Fibroblast of mammary gland (primary cell): ENCODE results near the gene GM2A.
A peak's percentile ranks its signal among the peaks of the same experiment; 100 is the strongest.

Experiments used
- DNase-seq: peaks from one replicate; pipeline ENCODE4 v3.0.0-alpha.2; 2010; ENCODE audit warnings: low read depth
- H3K4me3 ChIP-seq: 2 replicates; pipeline ENCODE4 v1.5.1; 2011; ENCODE audit warnings: low read depth, mild to moderate bottlenecking, low read length, moderate library complexity; ENCODE audit not compliant: control insufficient read depth
- CTCF ChIP-seq: conservative IDR thresholded peaks from 2 replicates; pipeline ENCODE4 v1.5.1; 2011; ENCODE audit warnings: low read depth, low read length, inconsistent platforms; ENCODE audit not compliant: control insufficient read depth, insufficient read depth

GM2A gene

GRCh38 chr5:151252762-151253604 lies at the start of gene GM2A:
Gene GM2A, plus strand, starts transcription at chr5:151253185. Its CDS starts 32 bp downstream, at chr5:151253217.
- no peak for TF ChIP-seq CTCF
- DNase-seq: peak; percentile 99
- H3K4me3 ChIP-seq: peak within 1 kb of the TSS; percentile 88

- no peak for TF ChIP-seq CTCF
- H3K4me3 ChIP-seq: no peak overlapping the region
- DNase-seq: no peak
Measured at GRCh38 chr5:151204051-151204450, 48.9 kb upstream of the GM2A start.

GRCh38 chr5:151205411-151205810 lies 47.6 kb upstream of the GM2A start:
- no peak for TF ChIP-seq CTCF
- no peak overlapping the region for H3K4me3 ChIP-seq
- no peak for DNase-seq

- H3K4me3 ChIP-seq: no peak overlapping the region
- TF ChIP-seq CTCF: no peak
- no peak for DNase-seq
Measured at GRCh38 chr5:151208481-151208914, 44.5 kb upstream of the GM2A start.

GRCh38 chr5:151212406-151212798 lies 40.6 kb upstream of the GM2A start:
- no peak overlapping the region for H3K4me3 ChIP-seq
- DNase-seq: no peak
- no peak for TF ChIP-seq CTCF

- no peak for TF ChIP-seq CTCF
- no peak overlapping the region for H3K4me3 ChIP-seq
- DNase-seq: peak; percentile 57
Measured at GRCh38 chr5:151213803-151214613, 39.0 kb upstream of the GM2A start.
